ENCODE data around the gene BCOR.

DNA sequence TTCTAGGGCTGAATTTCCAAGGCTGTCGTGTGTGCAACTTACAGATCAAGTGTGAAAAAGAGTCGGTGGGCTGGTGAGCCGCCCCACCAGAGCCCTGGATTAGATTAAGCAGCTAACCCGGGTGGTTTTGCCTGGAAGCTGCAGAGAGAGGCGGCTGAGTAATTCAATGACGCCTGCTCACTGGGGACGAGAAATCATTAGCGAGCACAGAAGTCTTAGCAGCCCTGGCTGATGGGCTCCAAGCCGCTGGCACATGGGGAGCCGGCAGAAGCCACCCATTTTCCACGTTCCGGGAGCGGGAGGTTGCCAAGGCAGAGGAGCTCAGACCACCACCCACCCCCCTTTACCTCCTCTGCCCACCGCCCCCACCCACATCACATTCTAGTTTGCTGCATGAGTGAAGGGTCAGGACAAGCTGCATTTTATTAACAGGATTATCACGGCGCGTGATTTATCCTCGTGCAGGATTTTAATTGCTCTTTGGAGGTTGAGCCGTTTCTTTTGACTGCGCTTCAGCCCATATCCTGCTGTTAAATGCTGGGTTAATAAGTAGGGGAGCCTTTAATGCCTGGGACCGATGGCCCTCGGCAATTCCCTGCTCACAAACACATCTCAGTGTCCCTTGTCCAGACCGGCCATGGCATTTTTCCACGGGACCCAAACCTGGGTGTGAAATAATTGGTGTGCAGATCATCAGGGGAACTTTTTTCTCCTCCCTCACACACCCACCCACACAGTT lies 19.1 kb downstream of the BCOR start:
- TF ChIP-seq POLR2AphosphoS5 (IDR thresholded peaks at IDR 0.05), result no peak
- TF ChIP-seq, protein P1, sequence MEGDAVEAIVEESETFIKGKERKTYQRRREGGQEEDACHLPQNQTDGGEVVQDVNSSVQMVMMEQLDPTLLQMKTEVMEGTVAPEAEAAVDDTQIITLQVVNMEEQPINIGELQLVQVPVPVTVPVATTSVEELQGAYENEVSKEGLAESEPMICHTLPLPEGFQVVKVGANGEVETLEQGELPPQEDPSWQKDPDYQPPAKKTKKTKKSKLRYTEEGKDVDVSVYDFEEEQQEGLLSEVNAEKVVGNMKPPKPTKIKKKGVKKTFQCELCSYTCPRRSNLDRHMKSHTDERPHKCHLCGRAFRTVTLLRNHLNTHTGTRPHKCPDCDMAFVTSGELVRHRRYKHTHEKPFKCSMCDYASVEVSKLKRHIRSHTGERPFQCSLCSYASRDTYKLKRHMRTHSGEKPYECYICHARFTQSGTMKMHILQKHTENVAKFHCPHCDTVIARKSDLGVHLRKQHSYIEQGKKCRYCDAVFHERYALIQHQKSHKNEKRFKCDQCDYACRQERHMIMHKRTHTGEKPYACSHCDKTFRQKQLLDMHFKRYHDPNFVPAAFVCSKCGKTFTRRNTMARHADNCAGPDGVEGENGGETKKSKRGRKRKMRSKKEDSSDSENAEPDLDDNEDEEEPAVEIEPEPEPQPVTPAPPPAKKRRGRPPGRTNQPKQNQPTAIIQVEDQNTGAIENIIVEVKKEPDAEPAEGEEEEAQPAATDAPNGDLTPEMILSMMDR (IDR thresholded peaks at IDR 0.05), result no peak

Data from breast epithelium (tissue), 3 donors.